ACC112 (cell line): ENCODE measurements around the gene DNM3.

ENCODE experiments used
- H2AFZ ChIP-seq: fragments of 200-600 bp; sonication (generic); one replicate; pipeline ENCODE4 v1.6.0; 2017; ENCODE audit warnings: antibody characterized with exemption, low read length; ENCODE audit not compliant: unreplicated experiment
- H3K27ac ChIP-seq: fragments of 200-600 bp; sonication (generic); 2 replicates; pipeline ENCODE4 v1.5.1; 2014; ENCODE audit warnings: low read depth, mild to moderate bottlenecking, antibody characterized with exemption, low read length, moderate library complexity
- H3K27me3 ChIP-seq: fragments of 200-600 bp; sonication (generic); 2 replicates; pipeline ENCODE4 v1.6.1; 2014; ENCODE audit warnings: mild to moderate bottlenecking, antibody characterized with exemption, low read length, moderate library complexity, mixed read lengths; ENCODE audit not compliant: insufficient read depth
- H3K36me3 ChIP-seq: fragments of 200-600 bp; sonication (generic); 2 replicates; pipeline ENCODE4 v1.6.1; 2016; ENCODE audit warnings: mild to moderate bottlenecking, antibody characterized with exemption, low read length, moderate library complexity, mixed read lengths; ENCODE audit not compliant: insufficient read depth
- H3K4me1 ChIP-seq: fragments of 200-600 bp; sonication (generic); one replicate; pipeline ENCODE4 v1.6.1; 2016; ENCODE audit warnings: low read length, mixed read lengths; ENCODE audit not compliant: insufficient read depth, unreplicated experiment, control insufficient read depth
- H3K4me3 ChIP-seq: fragments of 200-600 bp; sonication (generic); 2 replicates; pipeline ENCODE4 v1.5.1; 2014; ENCODE audit warnings: mild to moderate bottlenecking, low read depth, low read length
- H3K79me2 ChIP-seq: fragments of 200-600 bp; sonication (generic); one replicate; pipeline ENCODE4 v1.6.0; 2016; ENCODE audit warnings: low read length; ENCODE audit not compliant: control insufficient read depth, unreplicated experiment, insufficient read depth

DNM3 gene

DNA sequence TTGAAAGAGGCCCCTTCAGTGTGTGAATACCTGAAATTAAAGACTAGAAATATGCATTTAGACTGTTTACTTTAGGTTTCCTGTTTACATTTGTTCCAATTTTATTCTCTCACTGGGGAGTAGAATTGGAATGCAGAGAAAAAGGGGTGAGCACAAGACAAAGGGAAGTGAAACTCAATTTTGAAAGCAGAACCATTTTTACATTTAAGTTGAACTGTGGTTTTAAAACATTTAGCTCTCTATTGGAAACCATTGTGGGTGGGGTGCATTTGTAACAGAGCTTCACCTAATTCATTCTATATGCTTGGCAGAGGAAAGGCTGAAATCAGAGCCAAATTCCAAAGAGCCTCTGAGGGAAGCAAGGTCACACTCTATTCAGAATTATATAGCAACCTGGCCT is 343.9 kb downstream of the DNM3 start:
- no peaks in the 10 kb centered on the region for H3K27me3 ChIP-seq
- H3K36me3 ChIP-seq: no peaks in the 10 kb centered on the region
- H3K79me2 ChIP-seq: no peaks in the 10 kb centered on the region
- H2AFZ ChIP-seq: peak overlapping the region; percentile 85
- H3K27ac ChIP-seq: no peak overlapping the region
- peaks cover 29% of the 10 kb centered on the region for H3K4me1 ChIP-seq
- no peak overlapping the region; the same call in 1 of the 2 replicates for H3K4me3 ChIP-seq

DNA sequence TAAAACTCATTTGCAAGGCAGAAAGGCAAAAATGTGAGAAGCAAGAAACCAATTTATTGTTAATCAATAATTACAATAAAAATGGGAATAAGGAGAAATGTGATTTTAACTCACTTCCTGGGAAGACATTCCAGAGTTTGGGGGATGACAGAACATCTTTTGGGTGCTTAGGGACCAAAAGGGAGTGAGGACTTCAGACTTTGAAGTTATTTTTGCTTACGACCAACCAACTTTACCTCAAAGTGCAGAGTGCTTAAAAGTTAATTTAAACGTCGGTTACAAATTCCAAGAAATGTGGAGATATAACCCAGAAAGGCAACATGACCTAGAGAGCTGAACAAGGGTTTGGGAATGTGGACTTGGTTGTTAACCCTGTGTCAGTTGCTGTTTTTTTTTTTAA is 344.7 kb downstream of the DNM3 start:
- peaks cover 24% of the 10 kb centered on the region for H3K4me1 ChIP-seq
- no peaks in the 10 kb centered on the region for H3K27me3 ChIP-seq
- no peaks in the 10 kb centered on the region for H3K36me3 ChIP-seq
- H3K4me3 ChIP-seq: no peak overlapping the region
- no peaks in the 10 kb centered on the region for H3K79me2 ChIP-seq
- no peak overlapping the region for H3K27ac ChIP-seq
- no peak overlapping the region for H2AFZ ChIP-seq

DNA sequence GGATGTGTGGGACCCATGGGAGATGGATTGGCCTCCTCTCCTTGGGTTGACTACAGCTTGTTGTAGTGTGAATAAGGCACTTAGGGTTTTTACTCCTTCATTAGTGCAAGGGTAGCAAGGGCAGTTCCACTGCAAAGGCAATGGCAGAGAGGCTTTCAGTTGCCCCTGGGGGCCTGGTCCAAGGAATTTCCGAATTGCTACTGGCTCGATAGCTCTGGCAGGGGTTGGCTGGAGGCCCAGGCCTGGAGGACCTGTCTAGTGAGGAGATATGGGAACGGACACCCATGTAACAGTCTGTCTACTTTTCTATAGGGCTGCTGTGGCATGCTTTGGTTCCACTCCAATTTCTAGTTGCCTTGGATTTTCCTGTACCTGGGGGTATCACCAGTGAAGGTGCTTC is 360.3 kb downstream of the DNM3 start:
- Histone ChIP-seq H3K36me3 (no peaks in the 10 kb centered on the region), H3K27me3 (no peaks in the 10 kb centered on the region), H3K4me3 (no peak overlapping the region), H3K79me2 (no peaks in the 10 kb centered on the region), H3K27ac (no peak overlapping the region), H3K4me1 (no peaks in the 10 kb centered on the region), H2AFZ (no peak overlapping the region)

DNA sequence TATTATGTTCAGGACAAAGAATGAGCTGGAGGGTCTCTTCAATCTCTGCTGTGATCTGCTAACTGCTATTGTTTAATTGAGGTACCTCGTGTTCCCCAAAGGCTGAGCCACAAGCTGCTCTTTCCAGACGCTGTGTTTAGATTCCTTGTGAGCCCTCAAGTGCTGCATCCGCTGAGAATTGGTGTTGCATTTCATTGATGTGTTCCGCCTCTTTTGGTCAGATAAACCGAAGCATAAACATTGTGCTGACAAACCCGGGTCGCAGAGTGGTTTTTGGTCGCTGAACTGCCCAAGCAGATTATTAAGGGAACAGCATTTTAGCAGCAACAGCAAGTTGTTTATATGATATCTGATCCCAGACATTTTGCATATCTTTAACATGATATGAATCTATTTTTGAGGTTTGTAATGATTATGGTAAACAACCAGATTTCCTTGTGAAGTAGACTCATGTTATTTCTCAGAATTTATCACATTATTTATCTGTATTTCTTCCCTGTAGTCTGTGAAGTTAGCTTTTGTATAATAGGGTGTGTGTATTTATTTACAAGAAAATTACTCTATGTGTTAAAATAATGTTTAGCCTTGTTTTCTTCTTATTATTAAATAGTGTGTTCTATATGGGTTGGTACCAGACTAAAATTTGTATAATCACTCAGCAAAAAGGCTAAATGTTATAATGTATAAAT is 362.0 kb downstream of the DNM3 start:
- no peaks in the 10 kb centered on the region for H3K27me3 ChIP-seq
- H2AFZ ChIP-seq: no peak overlapping the region
- no peaks in the 10 kb centered on the region for H3K36me3 ChIP-seq
- H3K79me2 ChIP-seq: no peaks in the 10 kb centered on the region
- no peaks in the 10 kb centered on the region for H3K4me1 ChIP-seq
- H3K4me3 ChIP-seq: no peak overlapping the region
- no peak overlapping the region for H3K27ac ChIP-seq

DNA sequence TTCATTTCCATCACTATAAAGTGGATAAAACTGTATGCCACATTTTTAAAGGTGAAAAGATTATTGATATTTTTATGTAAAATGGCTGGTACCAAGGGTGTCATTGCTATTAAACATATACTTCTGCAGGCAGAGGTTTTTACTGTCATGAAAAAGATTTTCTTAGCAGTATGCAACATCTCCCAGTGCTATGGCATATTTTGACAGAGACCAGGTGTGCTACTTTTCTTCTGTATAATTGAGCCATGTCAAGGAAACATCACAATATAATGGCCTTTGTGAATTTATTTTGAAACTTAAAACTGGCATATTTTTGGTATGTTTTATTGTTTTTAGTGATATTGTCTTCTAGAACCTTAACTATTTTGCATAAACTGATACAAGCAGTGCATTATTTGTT is 362.6 kb downstream of the DNM3 start:
- H3K36me3 ChIP-seq: no peaks in the 10 kb centered on the region
- no peak overlapping the region for H3K27ac ChIP-seq
- no peaks in the 10 kb centered on the region for H3K79me2 ChIP-seq
- H3K27me3 ChIP-seq: no peaks in the 10 kb centered on the region
- no peak overlapping the region for H3K4me3 ChIP-seq
- no peaks in the 10 kb centered on the region for H3K4me1 ChIP-seq
- H2AFZ ChIP-seq: no peak overlapping the region

DNA sequence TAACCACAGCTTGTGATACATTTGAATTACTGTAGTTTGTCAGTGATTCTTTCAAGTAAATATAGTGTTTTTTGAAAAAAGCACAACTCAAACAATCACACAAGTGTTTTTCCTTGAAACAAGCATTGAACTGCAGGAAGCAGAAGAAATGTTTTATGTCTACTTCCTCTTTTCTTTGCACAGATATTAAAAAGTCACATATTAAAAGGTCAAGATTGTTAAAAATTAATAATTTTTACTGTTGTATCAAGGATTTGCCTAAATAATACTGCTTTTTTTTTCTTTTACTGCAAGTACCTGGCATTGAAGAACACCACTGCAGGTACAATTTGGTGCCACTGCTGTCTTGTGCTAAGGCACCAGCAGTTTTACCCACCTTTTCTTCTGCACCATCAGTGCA is 365.0 kb downstream of the DNM3 start:
- Histone ChIP-seq H3K79me2 (no peaks in the 10 kb centered on the region), H3K4me1 (no peaks in the 10 kb centered on the region), H2AFZ (no peak overlapping the region)

DNA sequence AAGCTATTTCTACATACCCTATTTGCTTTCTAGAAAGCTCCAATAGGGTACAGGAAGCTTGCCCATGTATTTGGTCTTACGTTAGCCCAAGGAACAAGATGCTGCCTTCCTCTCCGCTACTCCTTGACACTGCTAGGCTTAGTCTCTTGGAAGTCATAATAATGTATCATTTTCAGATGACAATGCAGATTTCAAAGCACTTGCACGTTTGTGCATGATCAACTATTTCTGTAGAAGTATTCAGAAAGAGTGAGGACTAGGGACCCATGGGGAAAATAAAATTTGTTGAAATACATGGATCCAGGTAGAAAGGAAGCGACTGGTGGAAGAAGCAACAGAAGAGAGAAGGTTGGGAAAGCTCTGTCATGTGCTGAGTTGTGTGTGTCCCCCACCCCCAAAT is 367.3 kb downstream of the DNM3 start:
- no peak overlapping the region for H2AFZ ChIP-seq
- H3K27me3 ChIP-seq: no peaks in the 10 kb centered on the region
- no peak overlapping the region for H3K27ac ChIP-seq
- H3K4me3 ChIP-seq: no peak overlapping the region
- no peaks in the 10 kb centered on the region for H3K79me2 ChIP-seq
- no peaks in the 10 kb centered on the region for H3K36me3 ChIP-seq
- no peaks in the 10 kb centered on the region for H3K4me1 ChIP-seq

More for the DNA sequence above, 365.0 kb downstream of the DNM3 start:
- H3K36me3 ChIP-seq: no peaks in the 10 kb centered on the region
- H3K27ac ChIP-seq: no peak overlapping the region
- no peaks in the 10 kb centered on the region for H3K27me3 ChIP-seq
- H3K4me3 ChIP-seq: no peak overlapping the region

DNA sequence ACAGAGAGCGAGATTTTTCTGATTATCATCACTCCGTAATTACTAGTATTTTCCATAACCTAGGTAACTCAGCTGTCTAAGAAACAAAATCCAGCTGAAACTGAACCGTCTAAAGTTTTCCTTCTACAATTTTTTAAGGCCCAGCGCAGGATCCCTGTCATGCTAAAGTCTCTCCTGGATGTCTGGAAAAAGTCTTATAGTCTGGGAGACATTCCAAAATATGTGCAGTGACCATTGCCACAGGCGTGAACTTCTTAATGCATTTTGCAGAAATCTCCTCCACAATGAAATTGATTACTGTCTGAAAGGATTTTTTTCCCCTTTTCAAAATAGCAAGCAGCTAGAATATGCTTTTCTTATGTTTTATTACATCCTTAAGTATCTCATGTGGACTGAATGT is 369.9 kb downstream of the DNM3 start:
- no peak overlapping the region for H3K27ac ChIP-seq
- H3K79me2 ChIP-seq: no peaks in the 10 kb centered on the region
- H3K27me3 ChIP-seq: no peaks in the 10 kb centered on the region
- no peak overlapping the region for H3K4me3 ChIP-seq
- H3K36me3 ChIP-seq: no peaks in the 10 kb centered on the region
- no peaks in the 10 kb centered on the region for H3K4me1 ChIP-seq
- H2AFZ ChIP-seq: no peak overlapping the region

DNA sequence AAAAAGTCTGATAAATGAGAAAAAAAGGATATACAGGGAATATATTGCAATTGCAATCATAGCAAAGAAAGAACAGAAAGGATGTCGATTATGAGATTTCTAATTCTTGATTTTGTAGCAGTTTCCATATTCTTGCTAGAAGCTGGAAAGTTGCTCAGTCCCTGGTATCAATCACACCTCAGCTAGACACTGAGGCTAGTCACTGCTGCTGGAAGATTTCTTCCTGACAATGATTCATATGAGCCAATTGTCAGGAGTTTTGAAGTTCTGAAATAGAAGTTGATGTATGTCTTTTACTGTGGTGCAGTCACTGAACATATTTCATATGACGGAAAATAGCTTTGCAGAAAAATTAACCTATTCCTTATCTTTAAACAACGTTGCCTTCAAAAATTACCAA is 370.8 kb downstream of the DNM3 start:
- Histone ChIP-seq H3K27me3 (no peaks in the 10 kb centered on the region), H3K4me1 (no peaks in the 10 kb centered on the region), H3K79me2 (no peaks in the 10 kb centered on the region), H3K27ac (no peak overlapping the region), H3K4me3 (no peak overlapping the region), H2AFZ (no peak overlapping the region), H3K36me3 (no peaks in the 10 kb centered on the region)

DNA sequence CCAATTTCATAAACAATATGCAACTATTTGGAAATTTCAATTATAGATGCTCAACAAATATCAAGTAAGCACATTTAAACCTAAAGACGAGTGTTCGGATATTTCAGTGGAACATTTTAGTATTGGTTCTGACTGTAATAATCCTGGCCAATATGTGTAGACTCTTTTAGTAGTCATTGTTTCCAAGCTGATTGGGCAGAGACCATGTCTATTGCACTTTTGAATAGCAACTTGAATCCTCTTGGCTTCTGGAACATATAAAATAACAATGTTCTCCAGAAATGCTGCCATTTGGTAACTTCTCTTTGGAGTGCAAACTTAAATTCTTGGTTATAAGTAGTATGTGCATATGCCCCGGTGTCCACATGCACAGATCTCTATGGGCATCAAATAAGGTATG is 373.7 kb downstream of the DNM3 start:
- Histone ChIP-seq H2AFZ (no peak overlapping the region), H3K36me3 (no peaks in the 10 kb centered on the region), H3K27me3 (no peaks in the 10 kb centered on the region), H3K79me2 (no peaks in the 10 kb centered on the region), H3K4me3 (no peak overlapping the region), H3K4me1 (no peaks in the 10 kb centered on the region), H3K27ac (no peak overlapping the region)

DNA sequence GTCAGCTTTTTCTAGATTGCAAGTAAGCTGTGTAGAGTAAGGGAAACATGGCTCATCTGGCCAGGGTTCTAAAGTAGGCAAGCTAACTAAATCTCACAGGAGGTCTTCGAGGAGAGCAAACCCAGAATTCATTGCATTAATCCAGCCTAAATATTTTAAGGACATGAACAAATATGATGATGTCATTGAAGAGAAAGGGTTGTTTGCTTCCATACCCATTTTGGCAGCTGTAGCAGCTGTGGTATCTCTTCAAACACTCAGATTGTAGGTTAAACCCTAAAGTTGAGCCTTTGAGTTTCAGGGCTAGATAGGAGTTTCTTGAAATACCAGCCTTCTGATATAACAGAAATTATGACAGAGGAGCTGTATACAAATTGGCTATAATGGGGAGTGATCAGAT is 378.7 kb downstream of the DNM3 start:
- no peaks in the 10 kb centered on the region for H3K4me1 ChIP-seq
- no peak overlapping the region for H3K4me3 ChIP-seq
- no peak overlapping the region for H3K27ac ChIP-seq
- H3K36me3 ChIP-seq: no peaks in the 10 kb centered on the region
- H3K79me2 ChIP-seq: no peaks in the 10 kb centered on the region
- H2AFZ ChIP-seq: no peak overlapping the region
- H3K27me3 ChIP-seq: no peaks in the 10 kb centered on the region
